Ovary (tissue), 9 donors: ENCODE measurements around the gene FGFR4. TPM values are rescaled to one million over a fixed set of nuclear protein-coding genes. Genes with fewer than 3 reads are reported as not detected.

Experiments
- DNase-seq, 5 donors: peaks; one replicate each; pipeline ENCODE4 v3.0.0-alpha.2; 2019 to 2020
- H3K27ac ChIP-seq, 2 donors: fragments of 200-600 bp; one replicate each; pipeline versions ENCODE4 v1.5.1 to v1.8.0; 2019 to 2022
- H3K27me3 ChIP-seq: fragments of 200-600 bp; one replicate; pipeline ENCODE4 v1.8.0; 2022
- H3K36me3 ChIP-seq: fragments of 200-600 bp; sonication (generic); one replicate; pipeline ENCODE4 v1.5.1; 2019
- H3K4me1 ChIP-seq: one replicate; pipeline ENCODE4 v1.8.1; 2013; ENCODE audit warnings: mild to moderate bottlenecking, moderate library complexity; ENCODE audit not compliant: insufficient read depth
- H3K4me3 ChIP-seq: fragments of 200-600 bp; sonication (generic); one replicate; pipeline ENCODE4 v1.5.1; 2017
- H3K9me3 ChIP-seq, 2 donors: fragments of 200-600 bp in 1 of 2; sonication (generic) in 1 of 2; one replicate each; pipeline versions ENCODE4 v1.5.1 to v1.8.1; 2013 to 2019; ENCODE audit warnings: mild to moderate bottlenecking in 1 of 2, moderate library complexity in 1 of 2
- EP300 ChIP-seq: sonication (generic); formaldehyde crosslinking; IDR thresholded peaks from one replicate; pipeline ENCODE4 v1.6.1; 2017; ENCODE audit warnings: antibody characterized with exemption
- POLR2A ChIP-seq: fragments of 450-650 bp; IDR thresholded peaks from one replicate; pipeline ENCODE4 v1.6.1; 2017; ENCODE audit warnings: antibody characterized with exemption, mild to moderate bottlenecking, moderate library complexity
- WGBS, 3 donors: extraction: QIAGEN DNeasy Blood & Tissue Kit in 1 of 3; methylation state at CpG; one replicate each; pipeline versions ENCODE4 v1.1.5 to v1.1.7; 2013 to 2017; 5-methylcytosine and 5-hydroxymethylcytosine counted together
- intact Hi-C, 4 donors: fragments of 100-400 bp; cut with DNase I; formaldehyde crosslinking; loops; one replicate each; pipeline versions ENCODE4 v1.11.0 to v1.15.1; 2022 to 2023
- polyA plus RNA-seq, 2 donors: library from polyadenylated mRNA; stranded (reverse); fragments of 200-250 nt in 1 of 2; fragments of 350-450 nt in 1 of 2; fragmentation: Illumina TruSeq in 1 of 2; extraction: RNeasy Lipid Tissue Mini Kit (QIAGEN cat#74804) in 1 of 2; gene quantifications; one replicate each; pipeline ENCODE4 v1.2.3, GENCODE V29; 2013 to 2014
- total RNA-seq, 7 donors: library from RNA; depleted of rRNA in 2 of 7; stranded (reverse); fragments of >200 nt in 2 of 7; fragmentation: NEBNext Ultra II Directional in 3 of 7; extraction: Animal tissue kit (Norgen Biotek cat#: 25700) in 3 of 7; gene quantifications; one replicate each; pipeline versions ENCODE4 v1.1.0 to v1.2.4, GENCODE V29; 2016 to 2023
- TF ChIP-seq, protein P1 (sequence below), 3 donors: fragments of 450-650 bp in 2 of 3; fragments of 200-600 bp in 1 of 3; IDR thresholded peaks; one replicate each; pipeline versions ENCODE4 v1.5.1 to v1.8.0; 2016 to 2022; ENCODE audit warnings: antibody characterized with exemption in 3 of 3, mild to moderate bottlenecking in 1 of 3
- donor health status: DM: no; HTN: no; CAD: no; lungs with moderate emphysema.
- donor health status: DM: no; HTN: no; CAD: no.
- donor health status: Bipolar disorder and iron deficiency.
- donor health status: DM: yes; HTN: yes; CAD: no.
- donor health status: DM: no; HTN: no; CAD: no.
- donor health status: DM: yes; HTN: yes; CAD: no.

The FGFR4 gene
- total and polyA plus RNA-seq, 9 donors, result 2.7 to 90.3 (median 25.6) TPM

DNA sequence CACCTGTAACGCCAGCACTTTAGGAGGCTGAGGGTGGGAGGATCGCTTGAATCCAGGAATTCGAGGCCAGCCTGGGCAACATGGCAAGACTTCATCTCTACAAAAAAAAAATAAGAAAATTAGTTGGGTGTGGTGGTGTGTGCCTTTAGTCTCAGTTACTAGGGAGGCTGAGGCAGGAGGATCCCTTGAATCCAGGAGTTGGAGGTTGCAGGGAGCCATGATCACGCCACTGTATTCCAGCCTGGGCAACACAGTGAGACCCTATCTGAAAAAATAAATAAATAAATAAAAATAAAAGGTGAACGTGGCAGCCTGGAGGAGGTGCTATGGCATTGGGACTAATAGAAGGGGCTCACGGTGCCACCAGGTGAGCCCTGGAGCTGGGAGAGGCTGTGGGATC, 7.1 kb downstream of the FGFR4 start:
- peaks cover 44% of the 10 kb centered on the region for H3K4me1 ChIP-seq
- no peak overlapping the region for H3K27ac ChIP-seq
- no peaks in the 10 kb centered on the region for H3K27me3 ChIP-seq
- intact Hi-C loops, result no loop called here
- 86 to 91% (median 87%) methylated on average over 6 of the region's 6 CpGs for WGBS, 3 donors
- no peak for DNase-seq
- TF ChIP-seq POLR2A, result no peak
- TF ChIP-seq, protein P1, sequence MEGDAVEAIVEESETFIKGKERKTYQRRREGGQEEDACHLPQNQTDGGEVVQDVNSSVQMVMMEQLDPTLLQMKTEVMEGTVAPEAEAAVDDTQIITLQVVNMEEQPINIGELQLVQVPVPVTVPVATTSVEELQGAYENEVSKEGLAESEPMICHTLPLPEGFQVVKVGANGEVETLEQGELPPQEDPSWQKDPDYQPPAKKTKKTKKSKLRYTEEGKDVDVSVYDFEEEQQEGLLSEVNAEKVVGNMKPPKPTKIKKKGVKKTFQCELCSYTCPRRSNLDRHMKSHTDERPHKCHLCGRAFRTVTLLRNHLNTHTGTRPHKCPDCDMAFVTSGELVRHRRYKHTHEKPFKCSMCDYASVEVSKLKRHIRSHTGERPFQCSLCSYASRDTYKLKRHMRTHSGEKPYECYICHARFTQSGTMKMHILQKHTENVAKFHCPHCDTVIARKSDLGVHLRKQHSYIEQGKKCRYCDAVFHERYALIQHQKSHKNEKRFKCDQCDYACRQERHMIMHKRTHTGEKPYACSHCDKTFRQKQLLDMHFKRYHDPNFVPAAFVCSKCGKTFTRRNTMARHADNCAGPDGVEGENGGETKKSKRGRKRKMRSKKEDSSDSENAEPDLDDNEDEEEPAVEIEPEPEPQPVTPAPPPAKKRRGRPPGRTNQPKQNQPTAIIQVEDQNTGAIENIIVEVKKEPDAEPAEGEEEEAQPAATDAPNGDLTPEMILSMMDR (IDR thresholded peaks at IDR 0.05), result no peak
- no peak for TF ChIP-seq EP300
- no peaks in the 10 kb centered on the region for H3K36me3 ChIP-seq
- no peaks in the 10 kb centered on the region for H3K9me3 ChIP-seq
- no peak overlapping the region for H3K4me3 ChIP-seq

DNA sequence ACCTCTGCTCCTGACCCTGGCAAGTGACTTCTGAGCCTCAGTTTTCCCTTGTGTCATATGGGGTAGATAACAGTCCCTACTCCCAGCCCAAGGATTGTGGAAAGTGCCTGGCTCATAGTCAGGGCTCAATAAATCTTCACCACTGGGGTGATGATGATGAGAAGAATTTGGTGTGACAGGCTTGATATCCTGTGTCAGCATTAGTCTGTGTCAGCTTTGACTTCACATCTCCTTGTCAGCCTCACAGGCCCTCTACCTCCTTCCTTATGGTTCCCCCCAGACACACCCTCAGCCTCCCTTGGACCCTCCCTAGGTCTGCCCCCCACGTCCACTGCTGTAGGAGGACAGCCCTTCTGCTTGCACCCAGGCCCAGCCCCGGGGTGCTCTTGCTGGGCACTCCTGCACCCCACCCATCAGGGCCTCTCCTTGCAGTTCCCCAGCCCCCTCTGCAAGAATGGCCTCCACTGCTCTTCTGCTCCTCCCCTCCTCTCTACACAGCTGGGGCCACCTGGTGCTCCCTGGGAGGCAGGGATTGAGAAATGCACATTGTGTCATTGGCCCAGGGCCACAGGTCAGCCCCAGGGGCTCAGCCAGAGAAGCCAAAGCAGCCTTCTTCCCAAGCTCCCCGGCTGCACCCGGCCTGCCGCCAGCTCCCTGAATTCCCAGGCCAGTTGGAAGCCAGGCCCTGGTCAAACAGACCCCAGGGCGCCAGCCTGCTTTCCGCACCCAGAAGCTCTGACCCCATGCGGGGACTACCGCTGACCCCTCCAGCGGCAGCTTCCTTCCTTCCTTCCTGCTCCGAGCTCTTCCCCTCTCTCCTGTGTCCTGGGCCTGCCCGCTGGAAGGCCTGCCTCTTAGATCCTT, 7.7 kb downstream of the FGFR4 start:
- TF ChIP-seq POLR2A, result no peak
- TF ChIP-seq EP300, result peak; percentile 61
- Histone ChIP-seq H3K27ac (peak overlapping the region in 1 of 2 donors; percentile 37), H3K4me1 (peaks cover 42% of the 10 kb centered on the region), H3K9me3 (no peaks in the 10 kb centered on the region), H3K27me3 (no peaks in the 10 kb centered on the region), H3K4me3 (no peak overlapping the region), H3K36me3 (no peaks in the 10 kb centered on the region)
- peak; percentile 97 to 99 (median 98) for DNase-seq
- intact Hi-C loops, result no loop called here
- WGBS, 3 donors, result 5 to 22% (median 5%) methylated on average over 12 of the region's 12 CpGs

DNA sequence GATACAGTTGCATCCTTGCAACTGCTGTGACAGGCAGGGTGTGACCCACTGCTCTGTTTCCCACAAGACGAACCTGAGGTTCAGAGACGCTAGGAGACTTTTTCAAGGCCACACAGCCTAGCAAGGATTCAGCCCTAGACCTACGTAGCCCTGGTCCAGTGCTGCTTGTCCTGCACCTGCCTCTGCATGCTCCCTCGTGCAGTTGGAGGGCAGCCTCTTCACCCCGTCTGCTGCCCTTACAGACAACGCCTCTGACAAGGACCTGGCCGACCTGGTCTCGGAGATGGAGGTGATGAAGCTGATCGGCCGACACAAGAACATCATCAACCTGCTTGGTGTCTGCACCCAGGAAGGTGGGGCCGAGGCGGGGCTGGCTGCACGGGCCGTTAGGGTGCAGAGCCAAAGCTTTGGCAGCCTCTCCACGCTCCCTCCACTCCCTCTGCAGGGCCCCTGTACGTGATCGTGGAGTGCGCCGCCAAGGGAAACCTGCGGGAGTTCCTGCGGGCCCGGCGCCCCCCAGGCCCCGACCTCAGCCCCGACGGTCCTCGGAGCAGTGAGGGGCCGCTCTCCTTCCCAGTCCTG, 8.5 kb downstream of the FGFR4 start:
- H3K4me3 ChIP-seq, result no peak overlapping the region
- peak in 3 of 5 donors; percentile 31 to 54 (median 54) for DNase-seq
- no peaks in the 10 kb centered on the region for H3K36me3 ChIP-seq
- H3K27me3 ChIP-seq, result no peaks in the 10 kb centered on the region
- 37 to 64% (median 43%) methylated on average over 22 to 28 of the region's 28 CpGs for WGBS, 3 donors
- peak overlapping the region in 1 of 2 donors; percentile 37 for H3K27ac ChIP-seq
- peaks cover 36% of the 10 kb centered on the region for H3K4me1 ChIP-seq
- TF ChIP-seq, protein P1 (IDR thresholded peaks at IDR 0.05), result no peak
- TF ChIP-seq POLR2A, result no peak
- intact Hi-C loops, result no loop called here
- H3K9me3 ChIP-seq, result no peaks in the 10 kb centered on the region

DNA sequence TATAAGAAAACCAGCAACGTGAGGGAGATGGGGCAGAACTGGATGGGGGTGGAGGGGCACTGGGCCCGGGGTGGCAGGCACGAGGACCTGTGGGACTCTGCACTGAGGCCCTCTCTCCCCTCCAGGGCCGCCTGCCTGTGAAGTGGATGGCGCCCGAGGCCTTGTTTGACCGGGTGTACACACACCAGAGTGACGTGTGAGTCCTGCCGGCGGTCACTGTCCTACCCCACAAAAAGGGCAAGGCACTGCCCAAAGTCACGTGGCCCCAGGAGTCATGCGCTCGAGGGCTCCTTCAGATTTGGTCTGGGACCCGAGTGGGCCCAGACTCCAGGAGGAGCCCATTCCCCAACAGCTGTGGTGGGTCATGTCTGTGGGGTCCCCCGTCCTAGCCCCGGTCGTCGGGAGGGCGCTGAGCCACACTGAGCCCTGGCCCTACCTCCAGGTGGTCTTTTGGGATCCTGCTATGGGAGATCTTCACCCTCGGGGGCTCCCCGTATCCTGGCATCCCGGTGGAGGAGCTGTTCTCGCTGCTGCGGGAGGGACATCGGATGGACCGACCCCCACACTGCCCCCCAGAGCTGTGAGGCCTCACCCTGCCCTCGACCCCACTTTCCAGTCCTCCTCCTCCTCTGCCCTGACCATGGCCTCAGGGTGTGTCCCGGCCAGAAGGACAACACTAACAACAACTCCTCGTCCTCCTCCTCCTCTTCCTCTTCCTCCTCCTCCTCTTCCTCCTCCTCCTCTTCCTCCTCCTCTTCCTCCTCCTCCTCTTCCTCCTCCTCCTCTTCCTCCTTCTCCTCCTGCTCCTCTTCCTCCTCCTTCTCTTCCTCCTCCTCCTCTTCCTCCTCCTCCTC, 9.7 kb downstream of the FGFR4 start:
- Histone ChIP-seq H3K9me3 (no peaks in the 10 kb centered on the region), H3K4me1 (peaks cover 36% of the 10 kb centered on the region), H3K4me3 (no peak overlapping the region), H3K27ac (peak overlapping the region in 1 of 2 donors; percentile 37), H3K27me3 (no peaks in the 10 kb centered on the region), H3K36me3 (no peaks in the 10 kb centered on the region)
- TF ChIP-seq, protein P1 (IDR thresholded peaks at IDR 0.05), result no peak
- TF ChIP-seq EP300 (no peak), POLR2A (no peak)
- 71 to 87% (median 79%) methylated on average over 23 to 29 of the region's 29 CpGs for WGBS, 3 donors
- intact Hi-C loops, result no loop called here
- DNase-seq, result peak in 1 of 5 donors; percentile 47
